Omental fat pad (tissue), 4 donors: ENCODE data around the gene ZNF652. TPM values are rescaled to one million over a fixed set of nuclear protein-coding genes. Genes with fewer than 3 reads are reported as not detected.

Experiments
- ATAC-seq: fragments of 150-250 bp; one replicate; pipeline ENCODE4 v1.9.1; 2016; ENCODE audit warnings: mild to moderate bottlenecking, moderate library complexity; ENCODE audit not compliant: low FRiP score
- DNase-seq: peaks from one replicate; pipeline ENCODE4 v3.0.0-alpha.2; 2019; ENCODE audit warnings: low spot score
- total RNA-seq, 4 donors: library from RNA; depleted of rRNA; stranded (reverse); fragments of >200 nt; gene quantifications; one replicate each; pipeline ENCODE4 v1.1.0, GENCODE V29; 2016
- TF ChIP-seq, protein P1 (sequence below), 3 donors: fragments of 450-650 bp; IDR thresholded peaks; one replicate each; pipeline ENCODE4 v1.5.1; 2016 to 2017; ENCODE audit warnings: antibody characterized with exemption in 3 of 3, mild to moderate bottlenecking in 3 of 3, moderate library complexity in 2 of 3

The ZNF652 gene
- total RNA-seq, 4 donors from 2014 or later = 22.9 to 50.0 (median 31.0) TPM

DNA sequence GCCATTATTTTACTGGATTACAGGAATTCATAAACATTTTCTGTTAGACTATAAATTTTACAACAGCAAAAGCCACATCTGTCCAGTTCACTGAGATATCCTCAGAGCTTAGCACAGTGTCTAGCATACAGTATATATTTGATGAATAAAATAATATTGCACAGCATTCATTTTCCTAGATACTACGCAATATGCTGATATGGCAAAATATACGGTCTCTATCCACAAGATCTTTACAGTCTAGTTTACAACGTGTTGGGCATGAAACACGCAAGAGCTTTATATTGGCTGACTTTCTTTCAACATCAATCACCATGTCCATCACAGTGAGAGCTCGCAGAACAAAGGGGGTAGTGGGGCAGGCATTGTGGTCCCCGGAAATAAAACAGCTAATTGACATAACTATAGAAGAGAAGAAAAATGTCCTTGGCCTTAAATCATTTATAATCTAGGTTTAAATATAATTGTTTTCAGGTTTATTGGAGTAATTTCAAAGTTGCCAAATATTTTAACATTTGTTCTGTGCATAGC lies 43.5 kb downstream of the ZNF652 start:
- ATAC-seq = no peak
- TF ChIP-seq, protein P1, sequence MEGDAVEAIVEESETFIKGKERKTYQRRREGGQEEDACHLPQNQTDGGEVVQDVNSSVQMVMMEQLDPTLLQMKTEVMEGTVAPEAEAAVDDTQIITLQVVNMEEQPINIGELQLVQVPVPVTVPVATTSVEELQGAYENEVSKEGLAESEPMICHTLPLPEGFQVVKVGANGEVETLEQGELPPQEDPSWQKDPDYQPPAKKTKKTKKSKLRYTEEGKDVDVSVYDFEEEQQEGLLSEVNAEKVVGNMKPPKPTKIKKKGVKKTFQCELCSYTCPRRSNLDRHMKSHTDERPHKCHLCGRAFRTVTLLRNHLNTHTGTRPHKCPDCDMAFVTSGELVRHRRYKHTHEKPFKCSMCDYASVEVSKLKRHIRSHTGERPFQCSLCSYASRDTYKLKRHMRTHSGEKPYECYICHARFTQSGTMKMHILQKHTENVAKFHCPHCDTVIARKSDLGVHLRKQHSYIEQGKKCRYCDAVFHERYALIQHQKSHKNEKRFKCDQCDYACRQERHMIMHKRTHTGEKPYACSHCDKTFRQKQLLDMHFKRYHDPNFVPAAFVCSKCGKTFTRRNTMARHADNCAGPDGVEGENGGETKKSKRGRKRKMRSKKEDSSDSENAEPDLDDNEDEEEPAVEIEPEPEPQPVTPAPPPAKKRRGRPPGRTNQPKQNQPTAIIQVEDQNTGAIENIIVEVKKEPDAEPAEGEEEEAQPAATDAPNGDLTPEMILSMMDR (IDR thresholded peaks at IDR 0.05) = no peak
- DNase-seq = no peak

GRCh38 chr17:49316889-49317675 lies 45.0 kb downstream of the ZNF652 start:
- ATAC-seq = no peak

GRCh38 chr17:49316258-49316570 lies 45.8 kb downstream of the ZNF652 start:
- ATAC-seq (no peak), DNase-seq (no peak)
- TF ChIP-seq, protein P1 (IDR thresholded peaks at IDR 0.05) = no peak

More at GRCh38 chr17:49316889-49317675, 45.0 kb downstream of the ZNF652 start:
- TF ChIP-seq, protein P1 (IDR thresholded peaks at IDR 0.05) = no peak
- DNase-seq = no peak

- TF ChIP-seq, protein P1 (IDR thresholded peaks at IDR 0.05) = peak in 1 of 3 donors; percentile 12
- peak; percentile 55 for DNase-seq
- peak; percentile 98 for ATAC-seq
Observed at GRCh38 chr17:49315551-49316257, 46.3 kb downstream of the ZNF652 start.

DNA sequence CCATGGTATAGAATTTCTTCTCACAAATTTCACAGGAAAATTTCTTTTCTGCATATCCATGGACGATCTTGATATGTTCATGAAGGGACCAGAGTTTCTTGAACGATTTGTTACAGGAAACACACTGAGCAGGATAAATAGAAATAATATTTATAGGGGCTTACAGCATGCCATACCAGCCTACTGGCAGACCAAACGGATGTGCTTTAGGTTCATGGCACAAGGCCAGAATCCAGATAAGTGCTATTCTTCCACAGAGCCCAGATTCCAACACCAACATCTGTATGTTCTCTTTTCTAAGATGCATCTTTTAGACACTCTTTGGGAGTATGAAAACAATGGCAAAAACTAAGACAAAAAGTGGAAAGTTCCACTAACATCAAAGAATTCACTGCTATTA lies 49.3 kb downstream of the ZNF652 start:
- ATAC-seq = no peak
- TF ChIP-seq, protein P1 (IDR thresholded peaks at IDR 0.05) = no peak
- no peak for DNase-seq

DNA sequence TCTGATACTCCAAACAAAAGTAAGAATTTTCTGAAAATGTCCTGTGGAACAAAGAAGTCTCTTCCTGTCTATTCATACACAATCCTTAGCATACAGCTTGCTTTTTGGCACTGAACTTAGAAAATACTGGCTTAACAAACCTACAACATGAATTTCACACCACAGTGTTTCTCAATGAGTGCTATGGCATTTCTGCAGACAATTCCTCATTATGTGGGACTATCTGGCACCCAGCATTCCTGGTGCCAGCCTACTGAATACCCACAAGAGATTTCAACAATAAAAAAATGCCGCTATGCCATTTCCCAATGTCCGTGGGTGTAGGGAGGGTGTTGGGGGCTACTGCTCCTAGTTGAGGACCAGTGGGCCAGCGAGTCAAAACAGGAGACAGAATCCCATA lies 62.1 kb downstream of the ZNF652 start:
- no peak for ATAC-seq
- TF ChIP-seq, protein P1 (IDR thresholded peaks at IDR 0.05) = no peak

More for the DNA sequence above, 62.1 kb downstream of the ZNF652 start:
- no peak for DNase-seq
